Measurements from ENCODE around the gene CHEK1.
"Not testable (repeated sequence)": the region's sequence is repeated elsewhere in the genome, so short reads cannot be mapped to it uniquely, and the experiment has no call there.

CHEK1 gene

GRCh38 chr11:125701858-125702621, 77.1 kb downstream of the CHEK1 start:
- no peak for DNase-seq

GRCh38 chr11:125704686-125705085, 79.7 kb downstream of the CHEK1 start:
- DNase-seq: not testable (repeated sequence)

GRCh38 chr11:125720781-125721180, 95.8 kb downstream of the CHEK1 start:
- no peak for DNase-seq

- no peak for DNase-seq
Measured at GRCh38 chr11:125724125-125724524, 99.2 kb downstream of the CHEK1 start.

Data from activated CD4-positive, alpha-beta T cell treated with anti-CD3 and anti-CD28 coated beads for 1 hour (primary cell).